ENCODE data around the gene NFATC1.

The NFATC1 gene

DNA sequence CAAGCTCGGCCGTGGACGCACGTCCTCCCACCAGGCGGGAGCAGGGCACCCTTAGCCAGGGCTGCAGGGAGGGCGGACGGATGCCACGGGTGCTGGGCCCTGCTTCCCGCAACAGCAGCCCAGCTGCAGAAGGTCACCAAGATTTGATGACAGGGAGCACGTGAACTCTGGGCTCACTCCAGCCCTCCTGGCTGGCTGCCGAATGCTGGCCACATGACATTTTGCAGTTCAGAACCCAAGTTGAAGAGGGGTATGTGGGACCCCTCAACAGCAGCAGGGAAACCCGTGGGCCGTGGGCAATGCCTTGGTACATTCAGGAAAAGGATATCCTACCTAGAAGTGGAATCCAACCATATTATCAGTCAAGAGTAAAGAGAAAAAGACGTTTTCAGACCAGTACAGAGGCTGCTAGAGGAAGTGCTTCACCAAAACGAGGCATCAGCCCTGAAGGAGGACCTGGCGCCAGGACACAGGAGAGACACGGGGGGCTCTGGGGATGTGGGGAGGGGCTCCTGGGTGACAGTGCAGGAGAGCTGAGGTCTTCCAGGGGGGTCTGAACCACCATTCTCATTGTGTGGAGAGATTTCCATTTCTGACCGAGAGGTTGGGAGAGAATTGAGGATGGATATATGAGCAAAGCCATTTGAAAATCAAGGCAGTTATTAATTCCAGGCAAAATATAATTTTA lies 176.5 kb downstream of the NFATC1 start:
- no peak for DNase-seq (ENCODE audit: low read depth in 2 of 2)

DNA sequence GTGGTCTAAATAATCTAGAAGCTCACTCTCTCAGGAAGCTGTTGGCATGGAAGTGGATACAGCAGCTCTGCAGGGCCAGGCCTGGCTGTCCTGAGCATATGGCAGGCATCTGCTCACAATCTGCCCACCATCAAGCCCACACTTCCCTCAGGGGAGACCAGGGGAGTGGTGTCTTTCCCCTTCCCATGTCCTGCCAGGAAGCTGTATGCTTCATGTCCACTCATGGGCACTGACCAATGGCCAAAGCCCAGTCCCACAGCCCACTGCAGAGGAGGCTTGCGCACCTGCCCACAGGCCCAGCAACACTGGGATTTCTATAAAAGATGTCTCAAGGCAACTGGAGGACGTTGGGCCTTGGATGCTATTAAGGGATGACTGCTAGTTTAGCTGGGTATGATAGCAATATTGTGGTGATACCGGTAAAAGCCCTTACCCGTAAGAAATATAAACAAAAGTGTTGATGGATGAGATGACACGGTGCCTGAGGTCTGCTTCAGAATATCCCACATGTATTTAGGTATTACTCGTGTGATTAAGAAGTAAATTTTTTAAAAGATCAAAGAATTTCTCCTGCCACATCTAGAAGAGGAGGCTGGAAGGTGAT lies 177.2 kb downstream of the NFATC1 start:
- DNase-seq (ENCODE audit: low read depth in 2 of 2): no peak

DNA sequence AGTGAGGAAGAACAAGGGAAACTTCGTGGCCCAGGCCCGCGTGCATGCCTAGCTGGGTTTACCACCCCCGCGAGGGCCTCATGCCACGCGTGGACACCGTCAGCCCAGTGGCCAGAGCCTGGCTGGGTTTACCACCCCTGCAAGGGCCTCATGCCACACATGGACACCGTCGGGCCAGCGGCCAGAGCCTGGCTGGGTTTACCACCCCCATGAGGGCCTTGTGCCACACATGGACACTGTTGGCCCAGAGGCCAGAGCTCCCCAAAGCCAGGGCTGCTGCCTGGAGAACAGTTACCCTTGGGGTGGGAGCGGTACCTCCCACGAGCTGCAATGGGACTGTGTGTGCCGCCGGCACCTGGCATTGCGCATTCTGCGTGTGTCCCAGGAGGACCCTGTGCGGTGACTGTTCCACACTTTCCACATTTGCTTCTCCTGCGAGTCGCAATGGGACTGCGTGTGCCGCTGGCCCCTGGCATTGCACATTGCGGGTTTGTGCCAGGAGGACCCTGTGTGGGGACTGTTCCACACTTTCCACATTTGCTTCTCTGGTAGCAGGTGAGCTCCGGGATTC lies 178.3 kb downstream of the NFATC1 start:
- DNase-seq (ENCODE audit: low read depth in 2 of 2): no peak

DNA sequence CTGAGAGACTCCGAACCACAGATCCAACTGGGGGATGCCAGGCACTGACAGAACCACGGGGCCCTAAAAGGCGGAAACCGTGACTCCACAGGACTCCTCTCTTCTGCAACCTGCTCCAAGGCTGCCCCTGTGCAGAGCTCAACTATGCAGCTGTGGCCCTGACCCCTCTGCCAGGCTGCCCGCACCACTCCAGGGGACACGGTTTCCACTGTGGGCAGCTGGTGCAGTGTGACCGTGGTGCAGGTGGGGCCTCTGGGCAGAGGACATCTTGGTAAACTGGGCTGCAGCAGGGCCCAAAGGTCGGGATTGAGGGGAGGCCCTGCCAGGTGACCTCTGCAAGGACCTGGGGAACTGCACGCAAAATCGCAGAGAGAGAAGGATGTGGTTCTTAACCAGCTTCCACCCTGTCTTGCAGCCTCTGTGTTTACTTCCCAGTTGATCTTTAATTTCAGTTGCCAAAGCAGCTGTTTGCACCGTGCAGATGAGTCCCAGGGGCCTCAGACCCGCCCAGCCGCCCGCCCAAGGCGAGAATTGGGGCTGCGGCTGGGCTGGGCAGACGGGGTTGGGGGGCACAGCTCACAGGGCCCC lies 179.3 kb downstream of the NFATC1 start:
- DNase-seq (ENCODE audit: low read depth in 2 of 2): no peak

DNA sequence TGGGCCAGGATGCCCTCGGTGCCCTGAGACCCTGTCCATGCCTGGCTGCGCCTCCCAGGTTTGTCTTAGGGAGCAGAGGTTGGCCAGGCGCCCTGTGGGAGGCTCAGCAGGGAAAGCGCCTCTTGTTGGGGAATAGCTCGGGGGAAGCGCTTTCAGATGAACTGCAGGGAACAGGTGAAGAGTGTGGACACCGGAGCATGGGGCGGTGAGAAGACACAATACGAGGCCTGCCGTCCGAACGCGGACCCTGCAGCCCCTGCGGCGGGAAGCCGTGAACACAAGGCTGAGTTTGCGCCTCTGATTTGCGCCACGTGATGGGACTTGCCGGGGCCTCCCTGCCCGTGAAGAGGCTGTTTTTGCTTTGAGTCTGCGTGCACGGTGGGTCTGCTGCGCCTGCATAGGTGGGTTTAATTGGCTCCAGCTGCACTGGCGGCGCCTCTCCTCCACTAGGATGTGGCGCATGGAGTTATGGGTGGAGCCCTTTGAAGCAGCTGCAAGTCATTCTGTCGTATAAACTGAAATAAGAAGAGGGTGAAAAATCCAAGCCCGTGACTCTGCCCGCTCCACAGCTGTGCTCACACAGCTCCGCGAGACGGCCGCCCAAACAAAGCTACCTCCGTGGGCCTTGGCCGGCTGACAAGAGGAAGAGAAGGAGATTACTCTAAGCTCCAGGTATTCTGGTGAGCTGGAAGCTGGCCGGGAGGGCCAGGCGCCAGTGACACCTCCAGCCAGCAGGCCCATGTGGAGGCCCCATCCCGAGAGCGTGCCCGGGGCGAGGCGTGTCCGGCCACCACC lies 180.4 kb downstream of the NFATC1 start:
- no peak for DNase-seq (ENCODE audit: low read depth in 2 of 2)

DNA sequence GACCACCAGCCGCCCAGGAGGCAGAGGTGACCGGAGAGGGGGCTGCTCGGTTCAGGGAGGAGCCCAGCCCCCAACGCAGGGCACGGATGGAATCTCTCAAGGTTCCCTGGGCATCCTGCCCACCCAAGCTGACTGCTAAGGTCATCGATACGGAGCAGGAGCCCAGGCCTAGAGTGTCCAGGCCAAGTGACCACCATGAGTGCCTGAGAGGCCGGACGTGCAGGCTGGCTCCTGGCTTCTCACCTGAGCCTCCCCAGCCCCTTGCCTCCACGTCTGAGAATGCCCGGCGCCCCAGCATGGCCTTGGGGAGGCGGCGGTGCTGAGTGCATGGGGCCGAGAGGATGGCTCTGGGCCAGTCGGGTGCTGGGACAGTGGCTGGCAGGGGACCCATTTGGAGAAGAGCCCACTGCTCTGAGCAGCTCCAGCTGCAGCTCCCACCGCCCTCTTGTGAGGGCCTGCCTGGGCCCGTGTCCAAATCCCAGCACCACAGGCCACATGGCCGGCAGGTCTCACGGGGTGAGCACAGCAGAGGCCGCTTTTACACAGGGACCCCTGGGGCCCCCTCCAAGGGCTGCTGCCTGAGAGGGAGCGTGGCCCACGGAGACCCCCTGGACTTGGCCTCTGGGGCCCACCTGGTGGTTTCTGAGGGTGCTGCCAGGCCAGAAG lies 181.1 kb downstream of the NFATC1 start:
- DNase-seq (ENCODE audit: low read depth in 2 of 2): no peak

DNA sequence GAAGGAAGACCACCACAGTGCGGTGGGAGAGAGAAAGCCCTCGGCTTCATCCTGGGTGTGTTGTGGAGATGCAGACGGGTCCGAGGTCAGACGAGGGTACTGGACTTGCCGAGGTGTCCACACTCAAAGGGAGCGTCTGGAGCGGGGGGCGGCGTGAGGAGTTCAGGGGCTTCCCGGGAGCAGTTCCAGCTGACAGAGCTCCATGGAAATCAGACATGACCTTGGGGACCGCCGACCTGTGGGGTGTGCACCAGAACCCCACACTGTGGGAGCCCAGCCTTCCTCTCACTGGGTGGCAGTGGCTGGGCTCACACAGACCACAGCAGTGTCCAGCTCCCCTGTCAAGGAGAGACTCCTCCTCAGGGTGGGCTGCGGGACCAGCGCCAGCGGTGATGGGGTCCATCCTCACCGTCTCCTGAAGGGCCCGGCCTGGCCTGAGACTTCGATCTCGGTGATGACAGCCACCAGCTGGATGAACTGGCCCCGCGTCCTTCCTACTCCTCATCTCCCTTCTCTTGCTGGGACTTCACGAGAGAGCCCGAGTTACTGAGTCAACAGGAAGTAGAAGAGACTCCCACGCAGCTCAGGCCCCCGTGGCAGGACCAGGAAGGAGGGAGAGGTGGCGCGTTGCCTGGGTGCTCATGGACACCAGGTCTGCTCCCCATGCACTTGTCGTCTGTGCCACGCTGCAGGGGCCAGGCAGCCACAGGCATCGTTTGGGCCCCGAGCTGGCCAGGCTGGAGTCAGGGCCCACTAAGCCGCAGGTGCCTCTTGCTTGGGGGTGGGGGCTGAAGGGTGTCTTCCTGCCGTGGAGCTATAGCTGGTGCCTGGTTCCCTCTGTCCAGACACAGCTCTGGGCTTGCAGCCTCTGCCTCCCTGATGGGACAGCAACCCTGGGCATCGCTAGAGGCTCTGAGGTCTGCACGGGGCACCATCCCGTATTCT lies 182.0 kb downstream of the NFATC1 start:
- DNase-seq (ENCODE audit: low read depth in 2 of 2): no peak

DNA sequence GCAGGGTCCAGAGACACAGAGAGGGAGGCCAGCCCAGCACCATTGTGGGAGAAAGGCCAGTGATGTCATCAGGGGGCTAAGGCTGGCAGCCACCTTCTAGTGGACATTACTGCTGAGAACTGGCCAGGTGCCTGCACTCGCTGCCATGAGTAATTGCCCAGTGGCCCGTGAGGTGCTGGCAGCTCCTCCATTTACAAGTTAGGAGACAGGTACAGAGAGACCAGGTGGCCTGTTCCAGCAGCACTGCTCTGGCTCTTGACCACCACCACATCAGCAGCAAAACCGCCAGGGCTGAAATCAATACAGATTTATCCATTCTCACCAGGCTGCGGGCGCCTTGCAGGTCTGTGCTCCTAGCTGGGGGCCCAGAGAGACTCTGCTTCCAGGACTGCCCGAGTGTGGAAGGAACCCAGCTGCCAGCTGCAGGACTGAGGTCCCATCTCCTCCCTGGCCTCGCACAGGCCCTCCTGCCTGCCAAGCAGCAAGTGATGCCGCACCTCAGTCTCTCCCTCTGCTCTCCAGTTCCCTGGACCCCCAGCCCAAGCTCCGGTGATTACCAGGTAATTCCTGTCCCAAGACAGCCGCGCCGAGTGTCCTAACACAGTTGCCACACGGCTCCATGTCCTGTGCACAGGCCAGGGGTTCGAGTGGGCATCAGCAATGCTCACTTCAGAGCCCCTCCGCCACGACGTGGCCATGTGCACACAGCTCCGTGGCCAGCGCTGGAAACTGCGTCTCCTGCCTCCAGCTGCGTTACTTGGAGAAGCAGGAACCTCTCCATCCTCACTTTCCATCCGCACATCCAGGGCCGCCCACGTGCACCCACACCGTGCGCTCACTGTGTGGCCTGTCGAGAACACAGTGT lies 182.9 kb downstream of the NFATC1 start:
- no peak for DNase-seq (ENCODE audit: low read depth in 2 of 2)

Data from stimulated activated CD4-positive, alpha-beta T cell treated with anti-CD3 and anti-CD28 coated beads, Interleukin-1b, Interleukin-23, amount 100 ng/mL, for 1 hour (primary cell).